Right atrium auricular region (tissue), 2 donors: ENCODE results near the gene DOLPP1. TPM values are rescaled to one million over a fixed set of nuclear protein-coding genes. Genes with fewer than 3 reads are reported as not detected.

Experiments used
- DNase-seq: peaks from one replicate; pipeline ENCODE4 v3.0.0-alpha.2; 2019; ENCODE audit warnings: low spot score
- H3K27ac ChIP-seq, 2 donors: fragments of 200-600 bp; sonication (generic); 1 replicate in 1 of 2; 2 replicates in 1 of 2; pipeline ENCODE4 v1.5.1; 2016 to 2019
- H3K27me3 ChIP-seq, 2 donors: fragments of 200-600 bp; sonication (generic); one replicate each; pipeline versions ENCODE4 v1.5.1 to v1.6.0; 2017 to 2019
- H3K36me3 ChIP-seq: fragments of 200-600 bp; sonication (generic); one replicate; pipeline ENCODE4 v1.5.1; 2016
- H3K4me1 ChIP-seq, 2 donors: fragments of 200-600 bp; sonication (generic); one replicate each; pipeline versions ENCODE4 v1.5.1 to v1.6.0; 2017 to 2019
- H3K4me3 ChIP-seq, 2 donors: fragments of 200-600 bp; sonication (generic); 1 replicate in 1 of 2; 2 replicates in 1 of 2; pipeline ENCODE4 v1.5.1; 2017 to 2019; ENCODE audit warnings: mild to moderate bottlenecking in 1 of 2, moderate library complexity in 1 of 2
- H3K9me3 ChIP-seq, 2 donors: fragments of 200-600 bp; sonication (generic); one replicate each; pipeline ENCODE4 v1.5.1; 2019
- CTCF ChIP-seq, 2 donors: fragments of 200-600 bp; sonication (generic); IDR thresholded peaks; one replicate each; pipeline ENCODE4 v1.5.1; 2019; ENCODE audit warnings: antibody characterized with exemption in 2 of 2
- total RNA-seq, 2 donors: library from RNA; depleted of rRNA; stranded (reverse); fragments of >200 nt; gene quantifications; one replicate each; pipeline ENCODE4 v1.1.0, GENCODE V29; 2016

The DOLPP1 gene
- total RNA-seq, 2 donors from 2014 or later = 4.8 to 5.4 TPM

GRCh38 chr9:129131300-129132145 lies 50.6 kb downstream of the DOLPP1 start:
- peaks cover 0 to 15% of the 10 kb centered on the region in 2 donors for H3K4me1 ChIP-seq
- H3K36me3 ChIP-seq = peaks cover 35% of the 10 kb centered on the region
- DNase-seq = peak; percentile 82
- no peak overlapping the region for H3K4me3 ChIP-seq
- TF ChIP-seq CTCF (IDR thresholded peaks at IDR 0.05) = peak; percentile 95 to 98
- H3K9me3 ChIP-seq = no peaks in the 10 kb centered on the region
- H3K27ac ChIP-seq = no peak overlapping the region
- H3K27me3 ChIP-seq = no peaks in the 10 kb centered on the region

GRCh38 chr9:129133082-129133481 lies 52.2 kb downstream of the DOLPP1 start:
- no peaks in the 10 kb centered on the region for H3K9me3 ChIP-seq
- peaks cover 38% of the 10 kb centered on the region for H3K36me3 ChIP-seq
- TF ChIP-seq CTCF (IDR thresholded peaks at IDR 0.05) = no peak
- no peak overlapping the region for H3K4me3 ChIP-seq
- DNase-seq = no peak
- H3K4me1 ChIP-seq = peaks cover 0 to 16% of the 10 kb centered on the region in 2 donors
- no peaks in the 10 kb centered on the region for H3K27me3 ChIP-seq
- no peak overlapping the region for H3K27ac ChIP-seq

GRCh38 chr9:129135476-129135875 lies 54.6 kb downstream of the DOLPP1 start:
- Histone ChIP-seq H3K4me3 (no peak overlapping the region), H3K36me3 (peaks cover 32% of the 10 kb centered on the region), H3K27me3 (no peaks in the 10 kb centered on the region), H3K27ac (no peak overlapping the region), H3K4me1 (peaks cover 0 to 38% of the 10 kb centered on the region in 2 donors), H3K9me3 (no peaks in the 10 kb centered on the region)
- TF ChIP-seq CTCF (IDR thresholded peaks at IDR 0.05) = no peak
- no peak for DNase-seq

- peaks cover 0 to 46% of the 10 kb centered on the region in 2 donors for H3K4me1 ChIP-seq
- H3K36me3 ChIP-seq = peaks cover 22% of the 10 kb centered on the region
- DNase-seq = no peak
Measured at GRCh38 chr9:129136446-129137035, 55.6 kb downstream of the DOLPP1 start.

More at GRCh38 chr9:129136446-129137035, 55.6 kb downstream of the DOLPP1 start:
- H3K27ac ChIP-seq = no peak overlapping the region
- no peak overlapping the region for H3K4me3 ChIP-seq
- no peak for TF ChIP-seq CTCF (IDR thresholded peaks at IDR 0.05)
- no peaks in the 10 kb centered on the region for H3K9me3 ChIP-seq
- H3K27me3 ChIP-seq = no peaks in the 10 kb centered on the region
